Hematopoietic multipotent progenitor cell (in vitro differentiated cells): ENCODE data around the gene TXNDC12. TPM values are rescaled to one million over a fixed set of nuclear protein-coding genes. Genes with fewer than 3 reads are reported as not detected.
A peak's percentile ranks its signal among the peaks of the same experiment; 100 is the strongest.
"Not testable (repeated sequence)": the region's sequence is repeated elsewhere in the genome, so short reads cannot be mapped to it uniquely, and the experiment has no call there.

Experiments
- DNase-seq, 3 donors: peaks; one replicate each; pipeline ENCODE4 v3.0.0-alpha.2; 2011 to 2015; ENCODE audit warnings: low read depth in 2 of 3, low spot score in 2 of 3
- total RNA-seq: library from RNA; depleted of rRNA; stranded (reverse); fragments of >200 nt; gene quantifications from one replicate; pipeline ENCODE4 v1.2.3, GENCODE V29; 2012

The TXNDC12 gene
- total RNA-seq, result 18.9 TPM

DNA sequence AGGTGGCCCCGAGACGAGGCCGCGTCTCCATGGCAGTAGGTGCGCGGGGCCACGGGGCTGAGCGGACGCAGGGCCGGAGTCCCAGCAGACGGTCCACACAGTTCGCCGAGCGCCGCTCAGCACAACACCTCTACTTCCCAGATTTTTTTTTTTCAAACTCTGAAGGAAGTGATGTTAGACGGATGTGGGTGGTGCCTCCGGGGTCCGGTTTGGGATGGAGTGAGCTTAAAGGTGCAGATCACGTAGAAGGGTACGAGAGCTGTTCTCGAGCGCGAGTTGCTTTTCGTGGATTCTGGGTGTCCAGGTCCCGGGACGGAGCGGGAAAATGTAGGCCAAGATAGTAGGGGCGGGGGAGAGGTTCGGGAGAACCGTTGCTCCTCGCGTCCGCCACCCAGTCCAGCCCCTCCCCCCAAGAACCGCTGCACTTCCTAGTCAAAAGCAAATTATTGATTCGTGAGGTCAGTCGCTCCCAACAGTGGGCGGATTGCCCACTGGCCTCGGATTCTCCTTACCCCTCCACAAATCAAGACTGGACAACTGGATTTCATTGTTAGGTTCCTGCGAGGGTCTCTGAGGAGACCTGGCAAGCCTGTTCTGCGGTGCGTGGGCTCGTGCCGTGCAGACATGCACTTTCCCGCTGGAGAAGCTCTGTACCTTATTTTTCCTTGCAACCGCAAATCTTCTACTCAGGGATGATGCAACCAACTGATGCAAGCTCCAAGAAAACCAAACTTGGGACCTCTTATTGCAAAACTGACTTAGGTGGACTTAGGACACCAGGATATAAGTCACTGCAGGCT is at the start of gene TXNDC12:
TXNDC12 (minus strand) TSS at position 126 of the 800 bp plus-strand sequence; CDS start at position 31, 95 bp downstream.
- peak; percentile 38 to 81 (median 78) for DNase-seq

DNA sequence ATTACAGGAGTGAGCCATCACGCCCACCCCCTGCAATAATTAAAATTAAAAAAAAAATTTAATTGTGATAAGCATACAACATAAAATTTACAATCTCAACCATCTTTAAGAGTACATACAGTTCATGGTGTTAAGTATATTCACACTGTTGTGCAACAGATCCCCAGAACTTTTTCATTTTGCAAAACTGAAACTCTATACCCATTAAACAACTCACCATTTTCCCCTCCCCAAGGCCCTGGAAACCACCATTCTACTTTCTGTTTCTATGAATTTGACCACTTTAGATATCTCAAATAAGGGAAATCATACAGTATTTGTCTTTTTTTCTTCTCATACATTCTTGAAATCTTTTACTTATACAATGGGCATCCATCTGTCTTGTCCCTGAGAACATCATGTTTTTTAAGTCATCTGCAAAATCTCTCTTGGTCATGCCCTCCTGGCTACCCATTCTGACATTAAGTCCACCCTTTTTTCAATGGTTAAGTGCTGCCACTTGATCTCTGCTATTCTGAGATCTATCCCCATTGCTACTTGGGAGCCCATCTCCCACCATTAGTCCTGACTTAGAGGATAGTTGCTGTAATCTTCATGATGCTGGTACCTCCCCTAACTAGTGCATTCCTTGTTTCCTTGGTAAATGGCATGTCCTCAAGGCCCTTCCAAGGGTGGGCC is 47.5 kb upstream of the TXNDC12 start:
- no peak for DNase-seq

DNA sequence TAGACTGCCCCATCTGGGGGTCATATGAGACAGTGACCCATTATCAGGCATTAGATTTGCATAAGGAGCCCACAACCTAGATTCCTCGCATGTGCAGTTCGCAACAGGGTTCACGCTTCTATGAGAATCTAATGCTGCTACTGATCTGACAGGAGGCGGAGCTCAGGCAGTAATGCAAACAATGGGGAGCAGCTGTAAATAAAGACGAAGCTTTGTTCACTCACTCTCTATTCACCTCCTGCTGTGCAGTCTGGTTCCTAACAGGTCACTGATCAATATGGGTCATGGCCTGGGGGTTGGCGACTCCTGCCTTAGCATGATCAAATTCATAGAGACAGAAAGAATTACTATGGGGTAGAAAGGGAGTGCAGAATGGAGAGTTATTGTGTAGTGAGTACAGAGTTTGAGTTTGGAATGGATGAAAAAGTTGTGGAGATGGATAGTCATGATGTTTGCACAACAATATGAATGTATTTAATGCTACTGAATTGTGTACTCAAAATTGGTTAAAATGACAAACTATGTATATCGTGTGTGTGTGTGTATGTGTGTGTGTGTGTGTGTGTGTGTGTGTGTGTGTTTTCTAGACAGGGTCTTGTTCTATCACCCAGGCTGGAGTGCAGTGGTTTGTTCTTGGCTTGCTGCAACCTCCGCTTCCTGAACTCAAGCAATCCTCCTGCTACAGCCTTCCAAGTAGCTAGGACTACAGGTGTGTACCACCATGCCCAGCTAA is 43.3 kb upstream of the TXNDC12 start:
- no peak for DNase-seq

DNA sequence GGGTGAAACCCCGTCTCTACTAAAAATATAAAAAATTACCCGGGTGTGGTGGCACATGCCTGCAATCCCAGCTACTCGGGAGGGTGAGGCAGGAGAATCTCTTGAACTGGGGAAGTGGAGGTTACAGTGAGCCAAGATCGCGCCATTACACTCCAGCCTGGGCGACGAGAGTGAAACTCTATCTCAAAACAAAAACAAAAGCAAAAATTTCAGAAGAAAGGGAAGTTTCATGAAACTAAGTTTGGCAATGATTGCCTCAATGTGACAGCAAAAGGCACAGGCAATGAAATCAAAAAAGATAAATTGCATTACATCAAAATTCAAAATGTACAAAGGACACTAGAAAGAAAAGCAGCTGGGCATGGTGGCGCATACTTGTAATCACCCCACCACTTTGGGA is 41.2 kb upstream of the TXNDC12 start:
- no peak for DNase-seq

DNA sequence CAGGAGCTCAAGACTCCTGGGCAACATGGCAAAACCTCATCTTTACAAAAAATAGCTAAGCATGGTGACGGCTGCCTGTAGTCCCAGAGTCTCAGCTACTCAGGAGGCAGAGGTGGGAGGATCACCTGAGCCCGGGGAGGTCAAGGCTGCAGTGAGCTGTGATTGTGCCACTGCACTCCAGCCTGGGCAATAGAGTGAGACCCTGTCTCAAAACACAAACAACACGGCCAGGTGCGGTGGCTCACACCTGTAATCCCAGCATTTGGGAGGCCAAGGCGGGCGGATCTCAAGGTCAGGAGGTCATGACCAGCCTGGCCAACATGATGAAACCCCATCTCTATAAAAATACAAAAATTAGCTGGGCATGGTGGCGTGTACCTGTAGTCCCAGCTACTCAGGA is 39.3 kb upstream of the TXNDC12 start:
- not testable (repeated sequence) for DNase-seq

DNA sequence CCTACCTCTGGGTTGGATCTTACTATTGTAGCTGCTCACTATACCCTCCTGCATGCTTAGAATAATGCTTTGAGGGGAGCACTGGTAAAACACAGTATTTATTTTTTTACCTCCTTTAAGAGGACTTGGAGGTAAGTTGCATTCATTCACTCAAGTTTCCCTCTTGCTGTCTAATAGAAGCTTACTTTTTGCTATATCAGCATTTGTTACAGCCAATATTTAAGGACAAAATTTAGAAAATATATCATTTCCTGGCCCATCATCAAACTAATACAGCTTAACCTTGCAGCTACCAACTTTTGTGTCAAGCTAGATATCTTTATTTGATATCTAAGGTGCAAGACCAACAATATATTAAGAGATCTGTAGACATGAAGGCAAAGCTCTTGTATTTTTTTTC is 32.9 kb upstream of the TXNDC12 start:
- DNase-seq, result not testable (repeated sequence)

DNA sequence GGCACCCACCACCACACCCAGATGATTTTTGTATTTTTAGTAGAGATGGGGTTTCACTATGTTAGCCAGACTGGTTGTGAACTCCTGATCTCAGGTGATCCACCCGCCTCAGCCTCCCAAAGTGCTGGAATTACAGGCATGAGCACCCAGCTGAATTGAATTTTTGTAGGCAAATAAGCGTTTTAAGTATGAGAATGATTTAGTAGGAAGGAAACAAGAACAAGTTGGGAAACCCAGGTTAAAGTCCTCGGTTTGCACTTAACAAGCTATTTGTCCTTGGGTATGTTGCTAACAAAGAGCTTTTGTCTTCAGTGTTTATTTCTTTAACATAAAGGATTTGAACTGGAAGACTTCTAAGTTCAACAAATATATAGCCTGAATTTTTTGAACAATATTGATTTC is 25.0 kb upstream of the TXNDC12 start:
- DNase-seq, result no peak

DNA sequence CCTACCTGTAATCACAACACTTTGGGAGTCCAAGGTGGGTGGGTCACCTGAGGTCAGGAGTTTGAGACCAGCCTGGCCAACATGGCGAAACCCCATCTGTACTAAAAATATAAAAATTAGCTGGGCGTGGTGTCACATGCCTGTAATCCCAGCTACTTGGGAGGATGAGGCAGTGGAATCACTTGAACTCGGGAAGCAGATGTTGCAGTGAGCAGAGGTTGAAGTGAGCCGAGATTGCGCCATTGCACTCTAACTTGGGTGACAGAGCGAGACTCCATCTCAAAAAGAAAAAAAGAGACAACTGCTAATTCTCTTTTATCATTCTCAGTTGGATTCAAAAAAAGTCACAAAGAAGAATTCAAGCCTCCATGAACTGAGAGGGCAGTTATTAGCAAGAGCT is 22.3 kb upstream of the TXNDC12 start:
- DNase-seq, result not testable (repeated sequence)

DNA sequence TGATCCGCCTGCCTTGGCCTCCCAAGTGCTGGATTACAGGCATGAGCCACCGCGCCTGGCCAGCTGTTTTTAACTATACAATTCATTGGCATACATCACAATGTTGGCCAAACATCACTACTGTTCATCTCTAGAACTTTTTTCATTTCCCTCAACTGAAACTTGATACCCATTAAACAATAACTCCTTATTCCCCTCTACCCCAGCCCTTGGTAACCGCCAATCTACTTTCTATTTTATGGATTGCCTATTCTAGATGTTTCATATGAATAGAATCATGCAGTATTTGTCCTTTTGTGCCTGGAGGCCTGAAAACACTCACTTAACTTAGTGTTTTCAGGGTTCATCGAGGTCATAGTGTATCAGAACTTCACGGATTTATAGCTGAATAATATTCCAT is 17.3 kb upstream of the TXNDC12 start:
- DNase-seq, result no peak

DNA sequence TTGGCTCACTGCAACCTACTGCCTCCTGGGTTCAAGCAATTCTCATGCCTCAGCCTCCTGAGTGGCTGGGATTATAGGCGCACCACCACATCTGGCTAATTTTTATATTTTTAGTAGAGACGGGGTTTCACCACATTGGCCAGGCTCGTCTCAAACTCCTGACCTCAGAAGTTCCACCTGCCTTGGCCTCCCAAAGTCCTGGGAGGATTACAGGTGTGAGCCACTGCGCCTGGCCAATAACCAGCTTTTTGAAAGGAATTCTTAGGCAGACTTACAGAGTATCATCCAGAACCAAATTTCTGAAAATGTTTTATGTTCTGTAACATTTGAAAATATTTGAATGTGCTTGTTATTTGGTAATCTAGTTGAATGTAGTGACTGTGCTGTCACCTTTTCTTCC is 15.7 kb upstream of the TXNDC12 start:
- no peak for DNase-seq

DNA sequence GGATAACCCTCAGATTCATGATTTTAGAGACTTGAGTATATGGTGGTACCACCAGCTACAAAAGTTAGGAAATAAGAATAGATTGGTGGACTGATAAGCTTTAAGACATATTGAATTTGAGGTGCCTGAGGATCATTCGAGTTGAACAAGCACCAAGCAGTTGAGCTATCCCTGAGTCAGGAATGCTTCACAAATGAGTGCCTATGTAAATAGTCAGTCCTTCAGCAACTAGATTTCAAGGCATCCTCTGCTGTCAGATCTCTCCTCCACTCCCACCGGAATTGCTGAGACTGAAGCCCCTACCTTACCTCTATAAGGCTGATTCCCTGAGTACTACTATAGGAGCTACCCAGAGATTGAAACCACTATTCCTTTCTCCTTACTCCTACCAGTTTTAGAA is 8.2 kb upstream of the TXNDC12 start:
- DNase-seq, result no peak

DNA sequence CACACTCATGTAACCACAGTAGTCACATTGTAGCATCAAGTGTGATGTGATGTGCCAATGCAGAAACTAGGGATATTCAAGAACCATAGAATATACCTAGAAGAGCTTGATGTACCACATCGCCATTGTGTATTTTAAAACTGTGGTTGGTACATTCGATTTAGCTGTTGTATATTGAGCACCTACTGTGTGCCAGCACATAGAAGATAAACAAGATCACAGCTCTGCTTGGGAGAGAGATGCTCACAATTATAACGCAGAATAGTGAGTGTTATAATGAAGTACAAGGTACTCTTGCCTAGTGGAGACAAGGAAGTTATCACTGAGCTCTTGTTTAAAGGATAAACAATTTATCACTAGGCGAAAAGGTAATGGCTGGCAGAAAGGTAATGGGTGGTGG is 5.8 kb upstream of the TXNDC12 start:
- no peak for DNase-seq

DNA sequence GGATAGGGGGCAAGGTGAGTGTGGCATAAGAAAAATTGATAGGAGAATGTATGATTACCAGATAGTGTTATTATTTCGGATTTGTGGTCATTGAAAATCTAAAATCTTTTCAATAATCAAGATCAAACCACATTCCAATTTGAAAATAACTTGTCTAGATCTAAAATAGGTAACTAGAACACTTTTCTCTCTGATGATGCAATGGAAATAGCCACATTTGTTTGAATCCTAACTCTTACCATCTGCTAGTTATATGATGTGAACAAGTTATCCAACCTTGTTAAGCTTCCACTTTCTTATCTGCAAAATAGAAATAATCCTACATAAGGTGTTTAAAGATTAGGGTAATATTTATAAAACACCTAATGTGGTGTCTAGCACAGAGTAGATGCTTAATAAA is 4.9 kb upstream of the TXNDC12 start:
- DNase-seq, result no peak

DNA sequence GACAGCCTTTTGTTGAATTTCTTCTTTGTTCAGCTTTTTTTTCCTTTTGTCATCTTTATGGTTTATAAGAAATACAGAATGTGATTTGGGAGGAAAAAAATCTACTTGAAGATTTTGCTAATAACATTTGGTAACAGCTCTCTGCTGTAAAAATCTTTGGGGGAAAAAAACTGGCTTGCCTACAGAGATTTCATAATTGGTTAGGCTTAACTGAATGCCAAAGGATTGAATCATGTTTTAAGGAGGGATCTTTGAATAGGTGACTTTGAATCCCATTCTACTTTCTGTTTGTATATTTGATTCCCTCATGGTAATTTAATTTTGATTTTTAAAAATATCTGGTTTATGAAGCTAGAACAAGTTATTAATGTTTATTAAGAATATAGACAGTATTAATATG is 4.3 kb upstream of the TXNDC12 start:
- DNase-seq, result no peak

DNA sequence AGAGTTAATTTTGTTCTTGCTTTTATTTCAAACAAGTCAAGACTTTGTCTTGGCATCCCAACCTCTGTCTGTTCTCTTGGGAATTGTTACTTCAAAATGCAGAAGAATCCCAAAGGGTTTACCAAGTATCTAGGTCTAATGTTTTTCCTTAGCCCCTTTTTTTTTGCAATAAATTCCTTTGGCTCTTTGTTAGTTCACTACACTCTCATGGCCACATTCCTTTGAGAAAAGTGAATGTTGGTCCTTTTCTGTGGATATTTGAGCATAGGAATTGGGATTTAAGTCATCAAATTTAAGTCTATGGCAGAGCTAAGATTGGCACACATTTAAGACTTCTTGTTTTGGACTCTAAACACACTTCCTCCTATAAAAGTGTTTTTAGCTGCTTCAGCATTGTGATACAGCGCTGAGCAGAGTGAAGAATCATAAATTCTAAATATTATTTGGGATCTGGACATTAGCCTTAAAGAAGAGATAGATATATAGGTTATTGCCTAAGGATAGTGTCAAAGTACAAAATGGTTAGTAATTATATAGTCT is 3.0 kb upstream of the TXNDC12 start:
- no peak for DNase-seq

DNA sequence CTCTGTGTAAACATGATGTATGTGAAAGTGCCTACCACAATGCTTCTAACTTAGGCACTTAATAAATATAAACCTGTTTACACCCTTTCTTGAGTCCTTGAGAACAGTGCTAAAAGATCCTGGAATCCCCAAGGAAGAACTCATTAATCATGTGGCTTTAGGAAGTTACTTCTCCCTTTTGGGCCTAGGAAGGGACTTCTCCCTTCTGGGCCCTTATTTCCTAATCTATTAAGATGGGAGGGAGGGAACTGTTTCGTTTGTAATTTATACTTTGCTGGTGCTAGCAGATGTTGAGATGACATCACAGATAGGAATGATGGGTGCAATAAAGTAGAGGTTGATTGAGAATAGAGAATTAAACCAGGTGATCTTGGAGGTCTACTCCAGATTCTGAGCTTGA is 2.3 kb upstream of the TXNDC12 start:
- DNase-seq, result no peak

DNA sequence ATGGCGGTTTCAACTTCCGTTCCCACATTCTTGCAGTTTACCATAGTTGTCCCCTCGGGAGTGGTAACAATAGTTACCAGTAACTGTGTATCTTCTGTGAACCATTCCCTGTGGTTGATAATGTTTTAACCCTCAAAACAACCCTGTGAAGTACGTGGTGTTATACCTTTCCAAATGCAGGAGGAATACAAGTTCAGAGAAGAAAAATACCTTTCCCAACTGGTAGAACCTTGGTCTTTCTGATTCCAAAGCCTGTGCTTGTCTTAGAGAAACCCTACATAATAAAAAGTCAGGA is 1.9 kb upstream of the TXNDC12 start:
- no peak for DNase-seq

DNA sequence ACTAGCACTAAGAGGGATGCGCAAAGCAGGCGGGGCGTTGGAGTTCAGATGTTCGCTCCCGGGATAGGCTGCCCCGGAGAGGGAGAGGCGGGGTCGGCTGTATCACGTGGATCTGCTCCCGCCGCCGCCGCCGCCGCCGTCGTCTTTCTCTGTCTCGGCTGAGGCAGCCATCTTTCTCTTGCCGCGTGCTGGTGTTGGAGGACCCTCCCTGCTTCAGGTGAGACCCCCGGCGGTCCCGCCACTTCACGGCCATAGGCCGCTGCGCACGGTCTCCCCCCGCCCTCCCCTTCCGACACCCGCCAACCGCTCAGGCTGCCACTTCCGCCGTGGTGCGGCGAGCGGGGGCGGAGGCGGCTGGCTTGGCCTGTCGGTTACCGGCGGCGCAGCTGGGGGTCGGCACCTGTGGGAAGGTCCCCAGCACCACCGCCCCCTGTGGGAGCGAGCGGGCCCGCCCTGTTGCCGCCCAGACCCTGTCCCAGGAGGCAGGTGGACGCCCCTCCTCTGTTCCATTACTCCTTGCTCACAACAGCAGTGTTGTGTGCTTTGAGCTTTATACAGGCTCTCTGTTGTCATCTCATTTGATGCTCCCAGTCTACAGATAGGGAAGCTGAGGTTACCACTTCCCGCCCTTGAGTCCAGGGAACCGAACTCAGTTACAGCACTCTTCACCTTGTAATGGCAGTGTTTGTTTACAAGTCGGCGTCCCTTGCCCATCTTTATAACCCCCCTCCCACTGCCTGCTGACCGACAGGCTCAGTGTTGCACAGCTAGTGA is 1.4 kb upstream of the TXNDC12 start, which contains the start of gene BTF3L4:
BTF3L4 (plus strand) TSS at position 133 of the 774 bp plus-strand sequence. CDS start 3,553 bp downstream, outside the sequence.
- DNase-seq, result peak; percentile 64 to 96 (median 91)

DNA sequence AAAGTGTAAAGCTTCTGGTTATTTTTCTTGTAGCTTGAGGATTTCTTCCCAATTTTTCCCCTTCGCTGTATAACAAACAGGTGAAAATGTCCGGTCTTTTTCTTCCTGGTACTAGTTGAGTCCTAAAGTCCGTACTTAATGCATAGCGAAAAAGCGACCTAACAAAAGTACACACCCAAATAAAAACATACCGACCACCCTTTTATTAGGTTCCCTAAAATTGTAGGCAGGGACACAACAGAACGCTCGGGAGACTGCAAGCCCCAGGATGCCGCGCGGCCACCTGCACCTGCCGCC is 823 bp upstream of the TXNDC12 start:
- DNase-seq, result no peak

DNA sequence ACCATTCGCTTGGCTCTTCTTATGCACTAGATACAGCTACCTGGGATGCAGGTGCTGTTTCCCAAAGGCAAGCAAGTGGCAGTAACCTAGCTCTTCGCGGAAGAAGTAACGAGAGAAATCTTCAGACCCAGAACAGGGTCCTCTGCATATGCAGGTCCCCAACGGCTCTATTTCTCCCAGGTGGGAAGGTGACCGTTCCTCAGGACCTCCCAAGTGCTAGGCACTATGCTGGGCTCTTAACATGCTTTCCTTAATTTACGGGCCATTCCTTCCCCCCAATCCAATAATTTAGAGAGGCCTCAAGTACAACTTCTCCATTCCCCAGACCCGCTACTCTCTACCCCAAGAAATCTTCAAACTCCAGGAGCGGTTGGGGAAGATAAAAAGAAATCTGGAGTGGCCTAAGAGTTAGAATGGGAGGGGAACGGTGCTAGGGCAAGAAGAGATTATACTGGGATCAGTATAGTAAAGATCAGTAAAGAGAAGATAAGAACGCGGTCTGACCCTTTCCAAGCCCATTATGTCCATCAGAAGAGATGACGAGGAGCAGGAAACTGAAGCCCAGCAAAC is 410 bp downstream of the TXNDC12 start:
- DNase-seq, result no peak
